T-helper 2 cell treated with Interferon-gamma antibody and Interleukin-4, amounts not matched to agents 5 μg/mL and 100 μg/mL, for 36 hours (primary cell): ENCODE data around the gene DNAH2.
"Not testable (repeated sequence)": the region's sequence is repeated elsewhere in the genome, so short reads cannot be mapped to it uniquely, and the experiment has no call there.

Experiments used
- DNase-seq: peaks from one replicate; pipeline ENCODE4 v3.0.0; 2021; ENCODE audit warnings: low spot score
- H3K27ac Mint-ChIP-seq: one replicate; pipeline ENCODE4 v1.8.0; 2021; ENCODE audit warnings: mild to moderate bottlenecking, mixed read lengths
- H3K27me3 Mint-ChIP-seq: one replicate; pipeline ENCODE4 v1.8.0; 2021; ENCODE audit warnings: low read depth, mixed read lengths
- H3K36me3 Mint-ChIP-seq: one replicate; pipeline ENCODE4 v1.8.0; 2021; ENCODE audit warnings: low read depth, mixed read lengths
- H3K4me1 Mint-ChIP-seq: one replicate; pipeline ENCODE4 v1.8.0; 2021; ENCODE audit warnings: low read depth, mixed read lengths
- H3K4me3 Mint-ChIP-seq: one replicate; pipeline ENCODE4 v1.8.0; 2022; ENCODE audit warnings: mild to moderate bottlenecking, moderate library complexity, mixed read lengths
- H3K9me3 Mint-ChIP-seq: one replicate; pipeline ENCODE4 v1.8.0; 2021; ENCODE audit warnings: mixed read lengths

Gene DNAH2

DNA sequence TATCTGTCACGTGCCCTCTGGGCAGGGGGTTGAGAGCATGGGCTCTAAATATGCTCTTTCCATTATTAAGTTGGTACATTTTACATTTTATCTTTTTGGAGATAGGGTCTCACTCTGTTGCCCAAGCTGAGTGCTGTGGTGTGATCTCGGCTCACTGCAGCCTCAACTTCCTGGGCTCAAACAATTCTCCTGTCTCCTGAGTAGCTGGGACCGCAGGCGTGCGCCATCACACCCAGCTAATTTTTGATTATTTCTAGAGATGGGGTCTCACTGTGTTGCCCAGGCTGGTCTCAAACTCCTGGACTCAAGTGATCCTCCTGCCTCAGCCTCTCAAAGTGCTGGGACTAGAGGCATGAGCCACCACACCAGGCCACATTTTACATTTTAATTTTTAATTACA is 72.6 kb downstream of the DNAH2 start:
- Mint-ChIP-seq H3K36me3 (no peaks in the 10 kb centered on the region), H3K4me3 (no peak overlapping the region), H3K9me3 (no peaks in the 10 kb centered on the region), H3K4me1 (no peaks in the 10 kb centered on the region), H3K27ac (no peak overlapping the region), H3K27me3 (no peaks in the 10 kb centered on the region)
- DNase-seq: no peak

DNA sequence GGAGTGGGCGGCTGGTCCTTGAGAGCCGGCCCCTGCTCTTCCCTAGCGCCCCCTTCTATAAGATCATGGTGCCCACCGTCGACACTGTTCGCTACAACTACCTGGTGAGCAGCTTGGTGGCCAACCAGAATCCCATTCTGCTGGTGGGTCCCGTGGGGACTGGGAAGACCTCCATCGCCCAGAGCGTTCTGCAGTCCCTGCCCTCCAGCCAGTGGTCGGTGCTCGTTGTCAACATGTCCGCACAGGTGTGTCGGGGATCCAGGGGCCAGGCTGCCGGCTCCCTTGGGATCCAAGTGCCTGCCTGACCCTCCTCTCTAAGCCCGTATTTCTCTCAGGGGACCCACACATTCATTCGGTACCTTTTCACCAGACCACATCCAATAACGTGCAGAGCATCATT is 75.1 kb downstream of the DNAH2 start:
- H3K36me3 Mint-ChIP-seq: no peaks in the 10 kb centered on the region
- no peak for DNase-seq
- H3K9me3 Mint-ChIP-seq: no peaks in the 10 kb centered on the region
- H3K27me3 Mint-ChIP-seq: no peaks in the 10 kb centered on the region
- H3K4me1 Mint-ChIP-seq: no peaks in the 10 kb centered on the region
- no peak overlapping the region for H3K4me3 Mint-ChIP-seq
- no peak overlapping the region for H3K27ac Mint-ChIP-seq

DNA sequence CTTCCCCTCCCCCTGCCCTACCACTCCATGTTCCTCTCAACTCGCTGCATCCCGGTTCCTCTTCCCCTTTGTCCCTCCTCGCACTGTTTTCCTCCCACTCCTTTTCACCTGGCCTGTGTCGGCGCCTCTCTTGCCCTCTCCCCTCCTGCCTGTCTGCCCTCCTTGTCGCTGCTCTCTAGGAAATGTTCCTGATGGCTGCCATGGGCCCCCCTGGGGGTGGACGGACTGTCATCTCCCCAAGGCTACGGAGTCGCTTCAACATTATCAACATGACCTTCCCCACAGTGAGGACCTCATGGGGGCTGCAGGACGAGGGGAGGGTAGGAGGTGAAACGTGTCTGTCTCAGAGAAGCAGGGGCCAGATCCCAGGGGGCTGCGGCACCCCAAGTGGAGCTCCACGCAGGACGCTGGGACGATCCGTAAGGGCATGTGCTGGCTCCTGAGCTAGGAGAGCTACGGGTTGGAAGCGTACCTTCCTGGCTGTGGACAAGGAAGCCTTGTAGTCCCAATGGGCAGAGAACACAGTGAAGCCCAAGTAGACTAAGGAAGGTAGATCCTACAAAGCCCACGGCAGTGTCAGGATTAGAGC is 76.6 kb downstream of the DNAH2 start:
- Mint-ChIP-seq H3K9me3 (no peaks in the 10 kb centered on the region), H3K27ac (no peak overlapping the region), H3K4me3 (no peak overlapping the region), H3K4me1 (no peaks in the 10 kb centered on the region), H3K27me3 (no peaks in the 10 kb centered on the region), H3K36me3 (no peaks in the 10 kb centered on the region)
- no peak for DNase-seq

DNA sequence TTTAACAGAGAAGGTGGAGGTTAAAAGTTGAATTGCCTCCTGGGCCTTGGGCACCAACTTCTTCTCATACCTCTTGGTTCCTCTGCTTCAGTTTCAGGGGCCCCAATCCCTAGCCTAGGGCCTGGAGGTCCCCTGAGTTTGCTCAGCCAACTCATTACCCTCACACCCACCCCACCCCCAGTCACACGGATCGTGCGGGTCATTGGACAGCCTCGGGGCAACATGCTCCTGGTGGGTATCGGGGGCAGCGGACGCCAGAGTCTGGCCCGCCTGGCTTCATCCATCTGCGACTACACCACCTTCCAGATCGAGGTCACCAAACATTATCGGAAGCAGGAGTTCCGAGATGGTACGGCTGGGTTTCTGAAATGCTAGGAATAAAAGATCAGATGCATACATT is 80.4 kb downstream of the DNAH2 start:
- no peaks in the 10 kb centered on the region for H3K4me1 Mint-ChIP-seq
- H3K27me3 Mint-ChIP-seq: no peaks in the 10 kb centered on the region
- no peak overlapping the region for H3K4me3 Mint-ChIP-seq
- no peak overlapping the region for H3K27ac Mint-ChIP-seq
- no peak for DNase-seq
- H3K36me3 Mint-ChIP-seq: no peaks in the 10 kb centered on the region
- H3K9me3 Mint-ChIP-seq: no peaks in the 10 kb centered on the region

DNA sequence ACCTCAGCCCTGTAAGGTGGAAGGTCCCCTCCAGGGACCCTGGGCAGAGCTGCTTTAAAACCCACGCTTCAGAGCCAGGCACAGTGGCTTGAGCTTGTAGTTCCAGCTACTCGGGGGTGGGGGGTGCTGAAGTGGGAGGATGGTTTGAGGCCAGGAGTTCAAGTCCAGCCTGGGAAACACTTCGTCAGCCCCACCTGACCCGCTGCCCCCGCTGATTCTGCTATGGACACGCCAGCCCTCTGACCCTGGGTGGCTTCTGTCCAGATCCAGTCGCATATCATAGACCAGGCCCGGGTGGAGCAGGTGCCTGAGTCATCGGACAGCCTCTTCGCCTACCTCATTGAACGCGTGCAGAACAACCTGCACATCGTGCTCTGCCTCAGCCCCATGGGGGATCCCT is 81.3 kb downstream of the DNAH2 start:
- H3K36me3 Mint-ChIP-seq: no peaks in the 10 kb centered on the region
- DNase-seq: no peak
- H3K9me3 Mint-ChIP-seq: no peaks in the 10 kb centered on the region
- no peaks in the 10 kb centered on the region for H3K4me1 Mint-ChIP-seq
- H3K4me3 Mint-ChIP-seq: no peak overlapping the region
- no peaks in the 10 kb centered on the region for H3K27me3 Mint-ChIP-seq
- no peak overlapping the region for H3K27ac Mint-ChIP-seq

DNA sequence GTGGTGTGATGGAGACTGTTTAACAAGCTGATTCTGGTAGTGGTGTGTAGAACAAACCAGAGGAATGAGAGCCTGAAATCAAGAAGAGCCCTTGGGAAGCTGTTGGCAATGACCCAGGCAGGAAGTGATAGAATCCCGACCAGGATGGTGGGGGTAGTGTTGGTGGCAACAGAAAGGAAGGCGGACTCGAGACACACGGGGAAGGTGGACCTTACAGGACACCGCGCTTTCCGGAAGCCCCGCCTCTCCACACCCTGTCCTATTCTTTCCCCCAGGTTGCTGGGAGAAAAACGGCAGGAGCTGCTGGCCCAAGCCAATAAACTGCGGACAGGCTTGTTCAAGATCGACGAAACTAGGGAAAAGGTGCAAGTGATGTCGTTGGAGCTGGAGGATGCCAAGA is 86.4 kb downstream of the DNAH2 start:
- Mint-ChIP-seq H3K27ac (no peak overlapping the region), H3K27me3 (no peaks in the 10 kb centered on the region), H3K4me3 (no peak overlapping the region), H3K36me3 (no peaks in the 10 kb centered on the region), H3K9me3 (no peaks in the 10 kb centered on the region), H3K4me1 (no peaks in the 10 kb centered on the region)
- DNase-seq: no peak

DNA sequence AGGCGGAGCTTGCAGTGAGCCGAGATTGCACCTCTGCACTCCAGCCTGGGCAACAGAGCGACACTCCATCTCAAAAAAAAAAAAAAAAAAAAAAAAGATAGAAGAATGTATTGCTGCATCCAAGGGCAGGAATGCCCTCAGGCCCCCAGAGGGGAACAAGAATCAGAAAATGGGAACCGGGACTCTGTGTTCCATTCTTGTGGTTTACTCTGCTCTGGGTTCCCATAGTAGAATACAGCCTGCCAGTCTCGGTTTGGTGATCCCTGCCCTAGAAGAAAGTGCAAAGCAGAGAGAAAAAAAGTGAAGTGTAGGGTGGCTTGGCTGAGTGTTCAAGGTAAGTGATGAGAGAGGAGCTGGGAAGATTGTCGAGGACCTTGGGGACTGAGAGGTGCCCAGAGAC is 89.0 kb downstream of the DNAH2 start:
- Mint-ChIP-seq H3K4me3 (no peak overlapping the region), H3K27ac (no peak overlapping the region), H3K9me3 (no peaks in the 10 kb centered on the region), H3K27me3 (no peaks in the 10 kb centered on the region), H3K36me3 (no peaks in the 10 kb centered on the region), H3K4me1 (no peaks in the 10 kb centered on the region)
- no peak for DNase-seq

DNA sequence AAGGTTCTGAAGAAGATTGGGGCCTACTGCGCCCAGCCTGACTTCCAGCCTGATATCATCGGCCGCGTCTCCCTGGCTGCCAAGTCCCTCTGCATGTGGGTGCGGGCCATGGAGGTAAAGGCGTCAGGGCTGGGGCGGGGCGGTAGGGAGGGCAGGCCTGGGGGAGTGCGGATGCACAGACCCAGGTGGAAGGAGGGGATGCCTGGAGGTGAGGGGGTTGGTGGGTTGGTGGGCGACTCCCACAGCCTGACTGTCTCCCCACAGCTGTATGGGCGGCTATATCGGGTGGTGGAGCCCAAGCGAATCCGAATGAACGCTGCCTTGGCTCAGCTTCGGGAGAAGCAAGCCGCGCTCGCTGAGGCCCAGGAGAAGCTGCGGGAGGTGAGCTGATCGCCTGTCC is 89.7 kb downstream of the DNAH2 start:
- no peaks in the 10 kb centered on the region for H3K4me1 Mint-ChIP-seq
- no peak overlapping the region for H3K27ac Mint-ChIP-seq
- H3K27me3 Mint-ChIP-seq: no peaks in the 10 kb centered on the region
- no peak for DNase-seq
- no peaks in the 10 kb centered on the region for H3K36me3 Mint-ChIP-seq
- no peaks in the 10 kb centered on the region for H3K9me3 Mint-ChIP-seq
- no peak overlapping the region for H3K4me3 Mint-ChIP-seq

GRCh38 chr17:7809086-7809790 is 91.7 kb downstream of the DNAH2 start:
- Mint-ChIP-seq H3K9me3 (no peaks in the 10 kb centered on the region), H3K4me1 (no peaks in the 10 kb centered on the region), H3K27me3 (no peaks in the 10 kb centered on the region), H3K36me3 (no peaks in the 10 kb centered on the region), H3K4me3 (no peak overlapping the region), H3K27ac (no peak overlapping the region)
- DNase-seq: no peak

DNA sequence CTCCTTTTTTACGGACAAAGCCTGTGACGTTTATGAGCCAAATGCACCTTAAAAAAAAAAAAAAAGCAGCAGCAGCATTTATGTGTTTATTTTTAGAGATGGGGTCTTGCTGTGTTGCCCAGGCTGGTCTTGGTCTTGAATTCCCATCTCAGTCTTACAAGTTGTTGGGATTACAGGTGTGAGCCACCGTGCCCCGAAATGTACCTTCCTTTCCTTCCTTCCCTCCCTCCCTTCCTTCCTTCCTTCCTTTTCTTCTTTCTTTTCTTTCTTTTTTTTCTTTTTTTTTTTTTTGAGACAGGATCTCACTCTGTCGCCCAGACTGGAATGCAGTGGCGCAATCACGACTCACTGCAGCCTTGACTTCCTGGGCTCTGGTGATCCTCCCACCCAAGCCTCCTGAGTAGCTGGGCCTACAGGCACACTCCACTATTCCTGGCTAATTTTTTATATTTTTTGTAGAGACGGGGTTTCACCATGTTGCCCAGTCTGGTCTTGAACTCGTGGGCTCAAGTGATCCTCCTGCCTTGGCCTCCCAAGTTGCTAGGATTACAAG is 92.3 kb downstream of the DNAH2 start:
- DNase-seq, H3K4me3 Mint-ChIP-seq, H3K27ac Mint-ChIP-seq, H3K27me3 Mint-ChIP-seq, H3K4me1 Mint-ChIP-seq, H3K36me3 Mint-ChIP-seq, H3K9me3 Mint-ChIP-seq: not testable (repeated sequence)

- Mint-ChIP-seq H3K4me1 (no peaks in the 10 kb centered on the region), H3K4me3 (no peak overlapping the region), H3K27ac (no peak overlapping the region)
Observed at GRCh38 chr17:7811251-7811650, 93.7 kb downstream of the DNAH2 start.

DNA sequence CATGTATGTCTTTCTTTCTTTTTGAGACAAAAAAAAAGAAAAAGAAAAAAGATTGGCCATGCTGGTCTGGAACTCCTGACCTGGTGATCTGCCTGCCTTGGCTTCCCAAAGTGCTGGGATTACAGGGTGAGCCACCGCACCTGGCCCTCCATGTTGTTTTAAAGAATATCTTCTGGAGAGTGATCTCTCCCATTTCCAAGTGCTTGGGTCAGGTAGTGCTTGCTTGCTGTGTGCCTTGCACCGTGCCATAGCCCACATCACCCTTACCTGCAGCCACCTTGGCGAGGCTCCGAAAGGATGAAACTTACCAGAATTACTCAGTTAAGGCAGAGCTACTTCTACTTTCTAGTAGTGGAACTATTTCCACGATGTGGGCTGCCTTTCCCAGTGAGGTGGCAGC is 97.4 kb downstream of the DNAH2 start:
- H3K27ac Mint-ChIP-seq: no peak overlapping the region
- no peaks in the 10 kb centered on the region for H3K9me3 Mint-ChIP-seq
- no peak overlapping the region for H3K4me3 Mint-ChIP-seq
- no peaks in the 10 kb centered on the region for H3K4me1 Mint-ChIP-seq
- no peaks in the 10 kb centered on the region for H3K36me3 Mint-ChIP-seq
- H3K27me3 Mint-ChIP-seq: no peaks in the 10 kb centered on the region
- no peak for DNase-seq

More at GRCh38 chr17:7811251-7811650, 93.7 kb downstream of the DNAH2 start:
- Mint-ChIP-seq H3K36me3 (no peaks in the 10 kb centered on the region), H3K9me3 (no peaks in the 10 kb centered on the region), H3K27me3 (no peaks in the 10 kb centered on the region)
- no peak for DNase-seq

DNA sequence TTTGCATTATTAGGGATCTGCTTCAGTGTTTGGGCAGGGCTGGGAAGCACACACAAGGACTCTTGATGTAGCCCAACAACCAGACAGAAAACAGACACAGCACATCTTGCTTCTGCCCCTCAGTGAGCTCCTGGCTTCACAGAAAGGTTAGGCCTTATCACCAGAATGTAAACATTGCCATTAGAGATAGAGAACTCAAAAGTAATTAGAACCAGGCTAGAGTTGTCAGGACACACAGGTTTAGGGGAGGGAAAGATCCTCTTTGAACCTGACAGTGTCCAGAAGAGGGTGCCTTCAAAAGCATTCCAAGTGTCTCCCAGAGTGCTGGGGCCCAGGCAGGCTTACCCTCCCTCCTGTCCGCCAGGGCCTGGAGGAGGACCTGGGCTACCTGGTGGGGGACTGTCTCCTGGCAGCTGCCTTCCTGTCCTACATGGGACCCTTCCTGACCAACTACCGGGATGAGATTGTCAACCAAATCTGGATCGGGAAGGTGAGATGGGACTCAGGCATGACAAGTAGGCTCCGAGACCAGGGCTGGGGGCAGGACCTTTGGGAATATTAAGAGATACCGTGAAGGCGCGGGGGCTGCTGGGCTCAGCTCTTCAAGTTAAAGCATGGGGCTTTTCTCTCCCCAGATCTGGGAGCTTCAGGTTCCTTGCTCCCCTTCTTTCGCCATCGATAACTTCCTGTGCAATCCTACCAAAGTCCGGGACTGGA is 99.5 kb downstream of the DNAH2 start:
- Mint-ChIP-seq H3K4me1 (no peaks in the 10 kb centered on the region), H3K9me3 (no peaks in the 10 kb centered on the region), H3K4me3 (no peak overlapping the region), H3K27me3 (no peaks in the 10 kb centered on the region), H3K36me3 (no peaks in the 10 kb centered on the region), H3K27ac (no peak overlapping the region)
- no peak for DNase-seq

- DNase-seq: no peak
Observed at GRCh38 chr17:7817643-7817964, 100.1 kb downstream of the DNAH2 start.

More at GRCh38 chr17:7817643-7817964, 100.1 kb downstream of the DNAH2 start:
- H3K9me3 Mint-ChIP-seq: no peaks in the 10 kb centered on the region
- no peaks in the 10 kb centered on the region for H3K36me3 Mint-ChIP-seq
- H3K27me3 Mint-ChIP-seq: no peaks in the 10 kb centered on the region
- no peaks in the 10 kb centered on the region for H3K4me1 Mint-ChIP-seq
- no peak overlapping the region for H3K27ac Mint-ChIP-seq
- H3K4me3 Mint-ChIP-seq: no peak overlapping the region
